ENCODE results near the gene HNRNPUL1. TPM values are rescaled to one million over a fixed set of nuclear protein-coding genes. Genes with fewer than 3 reads are reported as not detected.
A peak's percentile ranks its signal among the peaks of the same experiment; 100 is the strongest.
"Not testable (repeated sequence)": the region's sequence is repeated elsewhere in the genome, so short reads cannot be mapped to it uniquely, and the experiment has no call there.

HNRNPUL1 gene
- total RNA-seq, 2 donors from 2014 or later, result 248 to 319 TPM

GRCh38 chr19:41274802-41275201, 10.6 kb downstream of the HNRNPUL1 start:
- H3K27me3 Mint-ChIP-seq, result no peaks in the 10 kb centered on the region
- DNase-seq (ENCODE audit: low spot score) (no peak), ATAC-seq (no peak)
- no peaks in the 10 kb centered on the region for H3K9me3 Mint-ChIP-seq
- peaks cover 38% of the 10 kb centered on the region for H3K36me3 Mint-ChIP-seq
- peaks cover 0 to 13% of the 10 kb centered on the region in 2 donors for H3K4me1 Mint-ChIP-seq (ENCODE audit: low read depth in 2 of 2)
- H3K27ac Mint-ChIP-seq, result no peak overlapping the region
- H3K4me3 Mint-ChIP-seq, result no peak overlapping the region

GRCh38 chr19:41276231-41276630, 12.1 kb downstream of the HNRNPUL1 start:
- DNase-seq (ENCODE audit: low spot score) (no peak), ATAC-seq (peak in 1 of 2 donors; percentile 60)
- Mint-ChIP-seq H3K36me3 (peaks cover 47% of the 10 kb centered on the region), H3K27me3 (no peaks in the 10 kb centered on the region), H3K27ac (peak overlapping the region in 1 of 2 donors; percentile 42), H3K4me1 (ENCODE audit: low read depth in 2 of 2) (peaks cover 0 to 13% of the 10 kb centered on the region in 2 donors), H3K4me3 (no peak overlapping the region), H3K9me3 (no peaks in the 10 kb centered on the region)

- ATAC-seq, result no peak
- Mint-ChIP-seq H3K27ac (no peak overlapping the region), H3K27me3 (no peaks in the 10 kb centered on the region), H3K4me1 (ENCODE audit: low read depth in 2 of 2) (peaks cover 0 to 10% of the 10 kb centered on the region in 2 donors), H3K9me3 (no peaks in the 10 kb centered on the region), H3K36me3 (peaks cover 35% of the 10 kb centered on the region), H3K4me3 (no peak overlapping the region)
- DNase-seq (ENCODE audit: low spot score), result no peak
Measured at GRCh38 chr19:41278478-41278877, 14.3 kb downstream of the HNRNPUL1 start.

GRCh38 chr19:41288673-41289530, 24.7 kb downstream of the HNRNPUL1 start:
- H3K36me3 Mint-ChIP-seq, result peaks cover 9% of the 10 kb centered on the region
- no peak for ATAC-seq
- no peaks in the 10 kb centered on the region for H3K27me3 Mint-ChIP-seq
- no peaks in the 10 kb centered on the region for H3K9me3 Mint-ChIP-seq
- no peak overlapping the region for H3K4me3 Mint-ChIP-seq
- H3K27ac Mint-ChIP-seq, result peak overlapping the region in 1 of 2 donors; percentile 62
- H3K4me1 Mint-ChIP-seq (ENCODE audit: low read depth in 2 of 2), result peaks cover 0 to 2% of the 10 kb centered on the region in 2 donors
- no peak for DNase-seq (ENCODE audit: low spot score)

GRCh38 chr19:41289814-41290213, 25.6 kb downstream of the HNRNPUL1 start:
- Mint-ChIP-seq H3K36me3 (peaks cover 13% of the 10 kb centered on the region), H3K27ac (peak overlapping the region in 1 of 2 donors; percentile 14)
- not testable (repeated sequence) for H3K27me3 Mint-ChIP-seq; DNase-seq (ENCODE audit: low spot score); ATAC-seq; H3K4me1 Mint-ChIP-seq (ENCODE audit: low read depth in 2 of 2); H3K9me3 Mint-ChIP-seq; H3K4me3 Mint-ChIP-seq

- DNase-seq (ENCODE audit: low spot score) (no peak), ATAC-seq (no peak)
- Mint-ChIP-seq H3K36me3 (peaks cover 35% of the 10 kb centered on the region), H3K4me3 (no peak overlapping the region), H3K9me3 (no peaks in the 10 kb centered on the region), H3K4me1 (ENCODE audit: low read depth in 2 of 2) (peaks cover 47 to 50% of the 10 kb centered on the region in 2 donors), H3K27ac (peak overlapping the region in 1 of 2 donors; percentile 44), H3K27me3 (no peaks in the 10 kb centered on the region)
Measured at GRCh38 chr19:41294393-41294792, 30.2 kb downstream of the HNRNPUL1 start.

GRCh38 chr19:41295499-41295898, 31.3 kb downstream of the HNRNPUL1 start:
- Mint-ChIP-seq H3K36me3 (peaks cover 35% of the 10 kb centered on the region), H3K27ac (peak overlapping the region; percentile 97 to 98), H3K27me3 (no peaks in the 10 kb centered on the region), H3K9me3 (no peaks in the 10 kb centered on the region), H3K4me3 (no peak overlapping the region), H3K4me1 (ENCODE audit: low read depth in 2 of 2) (peaks cover 58 to 61% of the 10 kb centered on the region in 2 donors)
- no peak for DNase-seq (ENCODE audit: low spot score)
- no peak for ATAC-seq

GRCh38 chr19:41296433-41296871, 32.3 kb downstream of the HNRNPUL1 start:
- DNase-seq (ENCODE audit: low spot score) (no peak), ATAC-seq (peak in 1 of 2 donors; percentile 21)
- Mint-ChIP-seq H3K27ac (peak overlapping the region; percentile 97 to 98), H3K9me3 (no peaks in the 10 kb centered on the region), H3K36me3 (peaks cover 38% of the 10 kb centered on the region), H3K27me3 (no peaks in the 10 kb centered on the region), H3K4me1 (ENCODE audit: low read depth in 2 of 2) (peaks cover 67 to 71% of the 10 kb centered on the region in 2 donors), H3K4me3 (peak overlapping the region; percentile 79)

GRCh38 chr19:41297628-41298347, 33.6 kb downstream of the HNRNPUL1 start:
- H3K27me3 Mint-ChIP-seq, result no peaks in the 10 kb centered on the region
- H3K27ac Mint-ChIP-seq, result peak overlapping the region; percentile 97 to 98
- peak overlapping the region; percentile 79 for H3K4me3 Mint-ChIP-seq
- H3K9me3 Mint-ChIP-seq, result no peaks in the 10 kb centered on the region
- ATAC-seq, result peak; percentile 60 to 70
- H3K36me3 Mint-ChIP-seq, result peaks cover 49% of the 10 kb centered on the region
- peaks cover 77 to 82% of the 10 kb centered on the region in 2 donors for H3K4me1 Mint-ChIP-seq (ENCODE audit: low read depth in 2 of 2)
- no peak for DNase-seq (ENCODE audit: low spot score)

- DNase-seq (ENCODE audit: low spot score) (peak; percentile 74), ATAC-seq (peak in 1 of 2 donors; percentile 28)
- H3K4me3 Mint-ChIP-seq, result peak overlapping the region; percentile 79
- H3K27me3 Mint-ChIP-seq, result no peaks in the 10 kb centered on the region
- peaks cover 80 to 87% of the 10 kb centered on the region in 2 donors for H3K4me1 Mint-ChIP-seq (ENCODE audit: low read depth in 2 of 2)
- H3K27ac Mint-ChIP-seq, result peak overlapping the region; percentile 97 to 98
- H3K9me3 Mint-ChIP-seq, result no peaks in the 10 kb centered on the region
- peaks cover 46% of the 10 kb centered on the region for H3K36me3 Mint-ChIP-seq
Measured at GRCh38 chr19:41298348-41298964, 34.3 kb downstream of the HNRNPUL1 start.

GRCh38 chr19:41299046-41299754, 35.0 kb downstream of the HNRNPUL1 start:
- ATAC-seq (no peak), DNase-seq (ENCODE audit: low spot score) (no peak)
- Mint-ChIP-seq H3K27ac (peak overlapping the region; percentile 97 to 98), H3K36me3 (peaks cover 46% of the 10 kb centered on the region), H3K9me3 (no peaks in the 10 kb centered on the region), H3K4me3 (peak overlapping the region; percentile 79), H3K27me3 (no peaks in the 10 kb centered on the region), H3K4me1 (ENCODE audit: low read depth in 2 of 2) (peaks cover 86 to 95% of the 10 kb centered on the region in 2 donors)

- H3K36me3 Mint-ChIP-seq, result peaks cover 42% of the 10 kb centered on the region
Measured at GRCh38 chr19:41299755-41300089, 35.5 kb downstream of the HNRNPUL1 start.

GRCh38 chr19:41300555-41300954, 36.4 kb downstream of the HNRNPUL1 start:
- peak overlapping the region; percentile 97 to 98 for H3K27ac Mint-ChIP-seq
- H3K27me3 Mint-ChIP-seq, result no peaks in the 10 kb centered on the region
- H3K4me1 Mint-ChIP-seq (ENCODE audit: low read depth in 2 of 2), result peaks cover 89 to 94% of the 10 kb centered on the region in 2 donors
- no peak for ATAC-seq
- peak overlapping the region; percentile 18 for H3K4me3 Mint-ChIP-seq
- DNase-seq (ENCODE audit: low spot score), result no peak
- H3K36me3 Mint-ChIP-seq, result peaks cover 34% of the 10 kb centered on the region
- H3K9me3 Mint-ChIP-seq, result no peaks in the 10 kb centered on the region

More at GRCh38 chr19:41299755-41300089, 35.5 kb downstream of the HNRNPUL1 start:
- peaks cover 86 to 93% of the 10 kb centered on the region in 2 donors for H3K4me1 Mint-ChIP-seq (ENCODE audit: low read depth in 2 of 2)
- H3K4me3 Mint-ChIP-seq, result peak overlapping the region; percentile 18
- H3K9me3 Mint-ChIP-seq, result no peaks in the 10 kb centered on the region
- H3K27me3 Mint-ChIP-seq, result no peaks in the 10 kb centered on the region
- no peak for ATAC-seq
- no peak for DNase-seq (ENCODE audit: low spot score)
- H3K27ac Mint-ChIP-seq, result peak overlapping the region; percentile 97 to 98

All from natural killer cell treated with Interleukin-12 subunit alpha and Interleukin-12 subunit beta and Interleukin-15 and Interleukin-18, amount 100 ng/mL, for 72 hours (primary cell).